ENCODE measurements around the gene PSMA5.

- no peak for TF ChIP-seq CTCF (conservative IDR thresholded peaks at IDR 0.05; ENCODE audit: low read length)
- TF ChIP-seq EZH2phosphoT487 (IDR thresholded peaks at IDR 0.05; ENCODE audit: borderline replicate concordance, low read depth, low read length) = no peak
Observed at GRCh38 chr1:109423498-109423897, 2.8 kb downstream of the PSMA5 start.

Measured in OCI-LY7 (cell line).